Activated naive CD8-positive, alpha-beta T cell treated with anti-CD3 and anti-CD28 coated beads for 36 hours (primary cell): ENCODE results near the gene OPTC. TPM values are rescaled to one million over a fixed set of nuclear protein-coding genes. Genes with fewer than 3 reads are reported as not detected.

Experiments used
- DNase-seq: peaks from one replicate; pipeline ENCODE4 v3.0.0; 2021
- H3K27ac Mint-ChIP-seq: one replicate; pipeline ENCODE4 v1.8.0; 2022; ENCODE audit warnings: mild to moderate bottlenecking, moderate library complexity, mixed read lengths
- H3K27me3 Mint-ChIP-seq: one replicate; pipeline ENCODE4 v1.8.0; 2022; ENCODE audit warnings: mild to moderate bottlenecking, mixed read lengths
- H3K36me3 Mint-ChIP-seq: one replicate; pipeline ENCODE4 v1.8.0; 2021; ENCODE audit warnings: mild to moderate bottlenecking, mixed read lengths
- H3K4me1 Mint-ChIP-seq: one replicate; pipeline ENCODE4 v1.8.0; 2021; ENCODE audit warnings: mixed read lengths
- H3K4me3 Mint-ChIP-seq: one replicate; pipeline ENCODE4 v1.8.0; 2022; ENCODE audit warnings: mild to moderate bottlenecking, moderate library complexity, mixed read lengths
- H3K9me3 Mint-ChIP-seq: one replicate; pipeline ENCODE4 v1.8.0; 2022; ENCODE audit warnings: mixed read lengths
- total RNA-seq, 2 experiments: library from RNA; stranded (reverse); gene quantifications; one replicate each; pipeline ENCODE4 v1.2.3, GENCODE V29; 2021

Gene OPTC
- total RNA-seq, 2 experiments from 2014 or later = not detected

GRCh38 chr1:203558064-203558760, 64.3 kb downstream of the OPTC start:
- no peaks in the 10 kb centered on the region for H3K36me3 Mint-ChIP-seq
- peaks cover 3% of the 10 kb centered on the region for H3K27me3 Mint-ChIP-seq
- no peak for DNase-seq
- no peaks in the 10 kb centered on the region for H3K9me3 Mint-ChIP-seq
- H3K4me3 Mint-ChIP-seq = no peak overlapping the region
- no peaks in the 10 kb centered on the region for H3K4me1 Mint-ChIP-seq
- H3K27ac Mint-ChIP-seq = no peak overlapping the region

Other genes with a start within 250 kb of the OPTC start
- 10 to 100 TPM; 74.7 to 81.2 TPM for gene BTG2, start 188.6 kb upstream of the OPTC start, total RNA-seq
- gene FMOD, start 143.0 kb upstream of the OPTC start, total RNA-seq = 1 to 10 TPM; 3.2 to 3.3 TPM
- not detected for gene PRELP, start 18.3 kb upstream of the OPTC start, total RNA-seq
- 1 to 10 TPM; 5.3 to 6.4 TPM for gene ATP2B4, start 132.7 kb downstream of the OPTC start, total RNA-seq